CD14-positive monocyte (primary cell): ENCODE data around the gene HS3ST2. TPM values are rescaled to one million over a fixed set of nuclear protein-coding genes. Genes with fewer than 3 reads are reported as not detected.

Experiments
- DNase-seq, 3 donors: peaks; one replicate each; pipeline ENCODE4 v3.0.0-alpha.2; 2011 to 2022
- H2AFZ ChIP-seq: 2 replicates; pipeline ENCODE4 v1.6.0; 2012; ENCODE audit warnings: mild to moderate bottlenecking, low read depth, low read length, inconsistent platforms; ENCODE audit not compliant: insufficient read depth, poor library complexity, severe bottlenecking
- H3K27ac ChIP-seq, 2 donors: 1 replicate in 1 of 2; 2 replicates in 1 of 2; pipeline ENCODE4 v1.5.1; 2012 to 2013; ENCODE audit warnings: low read length in 2 of 2, control low read depth in 1 of 2, inconsistent platforms in 1 of 2, low read depth in 1 of 2, mild to moderate bottlenecking in 1 of 2
- H3K27me3 ChIP-seq, 2 donors: one replicate each; pipeline versions ENCODE4 v1.6.0 to v1.6.1; 2011 to 2013; ENCODE audit warnings: low read length in 2 of 2; ENCODE audit not compliant: control insufficient read depth in 2 of 2, insufficient read depth in 2 of 2
- H3K36me3 ChIP-seq, 2 donors: replicated peaks in 1 of 2; 1 replicate in 1 of 2; 2 replicates in 1 of 2; pipeline versions ENCODE4 v1.5.1 to v1.6.1; 2012 to 2013; ENCODE audit warnings: low read length in 2 of 2, control low read depth in 1 of 2, inconsistent platforms in 1 of 2, mild to moderate bottlenecking in 1 of 2; ENCODE audit not compliant: insufficient read depth in 2 of 2, control insufficient read depth in 1 of 2
- H3K4me1 ChIP-seq, 2 donors: 1 replicate in 1 of 2; 2 replicates in 1 of 2; pipeline versions ENCODE4 v1.5.1 to v1.6.1; 2012 to 2013; ENCODE audit warnings: low read length in 2 of 2, control low read depth in 1 of 2, inconsistent platforms in 1 of 2, mild to moderate bottlenecking in 1 of 2, moderate library complexity in 1 of 2; ENCODE audit not compliant: insufficient read depth in 2 of 2, control insufficient read depth in 1 of 2
- H3K4me2 ChIP-seq: replicated peaks from 2 replicates; pipeline ENCODE3; 2012; ENCODE audit warnings: low read length, moderate library complexity, mild to moderate bottlenecking; ENCODE audit not compliant: poor library complexity, severe bottlenecking; ENCODE audit errors: extremely low read depth
- H3K4me3 ChIP-seq, 3 experiments: fragments of 200-600 bp in 1 of 3; sonication (generic) in 1 of 3; replicated peaks in 1 of 3; 1 replicate in 2 of 3; 2 replicates in 1 of 3; pipeline ENCODE4 v1.5.1; 2011 to 2013; ENCODE audit warnings: low read length in 3 of 3, mild to moderate bottlenecking in 3 of 3, control low read depth in 2 of 3, low read depth in 2 of 3, inconsistent platforms in 1 of 3, moderate library complexity in 1 of 3
- H3K79me2 ChIP-seq: 2 replicates; pipeline ENCODE4 v1.6.0; 2012; ENCODE audit warnings: mild to moderate bottlenecking, control low read depth, inconsistent platforms, low read length, moderate library complexity; ENCODE audit not compliant: insufficient read depth
- H3K9ac ChIP-seq: 2 replicates; pipeline ENCODE4 v1.6.0; 2017; ENCODE audit warnings: low read length, mild to moderate bottlenecking; ENCODE audit not compliant: insufficient read depth, poor library complexity, severe bottlenecking
- H3K9me3 ChIP-seq, 2 donors: replicated peaks in 1 of 2; 1 replicate in 1 of 2; 2 replicates in 1 of 2; pipeline versions ENCODE4 v1.5.1 to v1.6.1; 2012 to 2013; ENCODE audit warnings: low read length in 2 of 2, control low read depth in 1 of 2; ENCODE audit not compliant: control insufficient read depth in 1 of 2, insufficient read depth in 1 of 2
- H4K20me1 ChIP-seq: 2 replicates; pipeline ENCODE4 v1.6.0; 2012; ENCODE audit warnings: mild to moderate bottlenecking, low read length, control low read depth, moderate library complexity; ENCODE audit not compliant: insufficient read depth
- H3K27ac Mint-ChIP-seq, 7 donors: one replicate each; pipeline ENCODE4 v1.8.0; 2020; ENCODE audit warnings: mild to moderate bottlenecking in 7 of 7, mixed read lengths in 7 of 7, moderate library complexity in 6 of 7, inconsistent platforms in 2 of 7
- H3K27me3 Mint-ChIP-seq, 3 donors: one replicate each; pipeline ENCODE4 v1.8.0; 2021 to 2022; ENCODE audit warnings: low read depth in 3 of 3, mild to moderate bottlenecking in 3 of 3, mixed read lengths in 3 of 3, moderate library complexity in 3 of 3, inconsistent platforms in 1 of 3
- H3K36me3 Mint-ChIP-seq, 2 donors: one replicate each; pipeline ENCODE4 v1.8.0; 2020; ENCODE audit warnings: mixed read lengths in 2 of 2, inconsistent platforms in 1 of 2, mild to moderate bottlenecking in 1 of 2
- H3K4me1 Mint-ChIP-seq: one replicate; pipeline ENCODE4 v1.8.0; 2020; ENCODE audit warnings: mild to moderate bottlenecking, mixed read lengths
- H3K4me3 Mint-ChIP-seq, 2 donors: one replicate each; pipeline ENCODE4 v1.8.0; 2020; ENCODE audit warnings: mild to moderate bottlenecking in 2 of 2, mixed read lengths in 2 of 2, moderate library complexity in 1 of 2
- H3K9me3 Mint-ChIP-seq, 7 donors: one replicate each; pipeline ENCODE4 v1.8.0; 2020 to 2022; ENCODE audit warnings: mixed read lengths in 7 of 7, mild to moderate bottlenecking in 6 of 7, moderate library complexity in 6 of 7, inconsistent platforms in 2 of 7
- CTCF ChIP-seq: fragments of 200-600 bp; IDR thresholded peaks from one replicate; pipeline ENCODE4 v1.8.0; 2022; ENCODE audit warnings: antibody characterized with exemption, mild to moderate bottlenecking
- WGBS: methylation state at CpG from one replicate; pipeline ENCODE4 v1.1.5; 2013; ENCODE audit warnings: missing lambda C conversion rate; ENCODE audit not compliant: insufficient coverage; 5-methylcytosine and 5-hydroxymethylcytosine counted together
- intact Hi-C, 2 donors: fragments of 100-400 bp; cut with micrococcal nuclease; formaldehyde crosslinking; loops; one replicate each; pipeline versions ENCODE4 v1.15.0 to v1.15.1; 2023
- polyA plus RNA-seq, 3 donors: library from polyadenylated mRNA; depleted of rRNA in 1 of 3; unstranded in 2 of 3; stranded (reverse) in 1 of 3; fragments of 300-500 nt in 2 of 3; fragments of >200 nt in 1 of 3; fragmentation: Illumina TruSeq in 2 of 3; gene quantifications; 1 replicate in 2 of 3; 2 replicates in 1 of 3; pipeline ENCODE4 v1.2.3, GENCODE V29; 2012 to 2021

HS3ST2 gene
- polyA plus RNA-seq, 3 donors = not detected

- Mint-ChIP-seq H3K36me3 (no peaks in the 10 kb centered on the region), H3K9me3 (no peaks in the 10 kb centered on the region), H3K4me1 (peaks cover 6% of the 10 kb centered on the region), H3K27me3 (peaks cover 7 to 23% (median 16%) of the 10 kb centered on the region in 3 donors), H3K4me3 (no peak overlapping the region), H3K27ac (no peak overlapping the region)
- H3K4me2 ChIP-seq = no peak overlapping the region
- no peaks in the 10 kb centered on the region for H3K79me2 ChIP-seq
- no peaks in the 10 kb centered on the region for H3K36me3 ChIP-seq
- H3K27me3 ChIP-seq = peaks cover 8 to 11% of the 10 kb centered on the region in 2 donors
- WGBS = 15% methylated on average over 2 of the region's 2 CpGs
- TF ChIP-seq CTCF = no peak
- no peak overlapping the region for H3K27ac ChIP-seq
- intact Hi-C loops = no loop called here
- H2AFZ ChIP-seq = no peak overlapping the region
- DNase-seq = no peak
- H3K9me3 ChIP-seq = no peaks in the 10 kb centered on the region
- H3K9ac ChIP-seq = no peak overlapping the region
- no peaks in the 10 kb centered on the region for H3K4me1 ChIP-seq
- no peaks in the 10 kb centered on the region for H4K20me1 ChIP-seq
- no peak overlapping the region for H3K4me3 ChIP-seq
These were observed 119.2 kb downstream of the HS3ST2 start for GRCh38 chr16:22933173-22933572.

- Histone ChIP-seq H3K4me2 (no peak overlapping the region), H3K27ac (no peak overlapping the region), H3K9ac (no peak overlapping the region), H3K36me3 (no peaks in the 10 kb centered on the region), H3K4me3 (no peak overlapping the region), H3K9me3 (no peaks in the 10 kb centered on the region), H2AFZ (no peak overlapping the region), H3K27me3 (peaks cover 6 to 8% of the 10 kb centered on the region in 2 donors), H4K20me1 (no peaks in the 10 kb centered on the region), H3K79me2 (no peaks in the 10 kb centered on the region), H3K4me1 (no peaks in the 10 kb centered on the region)
- Mint-ChIP-seq H3K27ac (no peak overlapping the region), H3K4me1 (peaks cover 6% of the 10 kb centered on the region), H3K4me3 (no peak overlapping the region), H3K9me3 (no peaks in the 10 kb centered on the region), H3K27me3 (peaks cover 7 to 21% (median 20%) of the 10 kb centered on the region in 3 donors), H3K36me3 (no peaks in the 10 kb centered on the region)
- intact Hi-C loops = no loop called here
- 94% methylated on average over 2 of the region's 2 CpGs for WGBS
- no peak for DNase-seq
- no peak for TF ChIP-seq CTCF
These were observed 120.8 kb downstream of the HS3ST2 start for GRCh38 chr16:22934786-22935185.
